ENCODE data around the gene ARL6IP6.

DNA sequence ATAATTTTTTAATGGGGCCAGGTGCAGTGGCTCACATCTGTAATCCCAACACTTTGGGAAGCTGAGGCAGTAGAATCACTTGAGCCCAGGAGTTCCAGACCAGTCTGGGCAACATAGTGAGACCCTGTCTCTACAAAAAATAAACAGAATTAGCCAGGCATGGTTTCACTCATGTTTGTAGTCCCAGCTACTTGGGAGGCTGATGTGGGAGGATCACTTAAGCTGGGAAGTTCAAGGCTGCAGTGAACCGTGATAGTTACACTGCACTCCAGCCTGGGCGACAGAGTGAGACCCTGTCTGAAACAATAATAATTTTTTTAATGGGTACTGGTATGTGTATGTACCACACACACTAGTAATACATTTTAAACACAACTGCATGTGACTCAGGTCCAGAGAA, 2.4 kb downstream of the ARL6IP6 start:
- TF ChIP-seq, protein P1, sequence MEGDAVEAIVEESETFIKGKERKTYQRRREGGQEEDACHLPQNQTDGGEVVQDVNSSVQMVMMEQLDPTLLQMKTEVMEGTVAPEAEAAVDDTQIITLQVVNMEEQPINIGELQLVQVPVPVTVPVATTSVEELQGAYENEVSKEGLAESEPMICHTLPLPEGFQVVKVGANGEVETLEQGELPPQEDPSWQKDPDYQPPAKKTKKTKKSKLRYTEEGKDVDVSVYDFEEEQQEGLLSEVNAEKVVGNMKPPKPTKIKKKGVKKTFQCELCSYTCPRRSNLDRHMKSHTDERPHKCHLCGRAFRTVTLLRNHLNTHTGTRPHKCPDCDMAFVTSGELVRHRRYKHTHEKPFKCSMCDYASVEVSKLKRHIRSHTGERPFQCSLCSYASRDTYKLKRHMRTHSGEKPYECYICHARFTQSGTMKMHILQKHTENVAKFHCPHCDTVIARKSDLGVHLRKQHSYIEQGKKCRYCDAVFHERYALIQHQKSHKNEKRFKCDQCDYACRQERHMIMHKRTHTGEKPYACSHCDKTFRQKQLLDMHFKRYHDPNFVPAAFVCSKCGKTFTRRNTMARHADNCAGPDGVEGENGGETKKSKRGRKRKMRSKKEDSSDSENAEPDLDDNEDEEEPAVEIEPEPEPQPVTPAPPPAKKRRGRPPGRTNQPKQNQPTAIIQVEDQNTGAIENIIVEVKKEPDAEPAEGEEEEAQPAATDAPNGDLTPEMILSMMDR (IDR thresholded peaks at IDR 0.05; ENCODE audit: insufficient read depth, low read length, poor library complexity, severe bottlenecking): no peak
- no peak for TF ChIP-seq EZH2phosphoT487 (conservative IDR thresholded peaks at IDR 0.05; ENCODE audit: low read length)
